Activated CD4-positive, alpha-beta memory T cell treated with anti-CD3 and anti-CD28 coated beads, Interleukin-2, amount 10 ng/mL, durations not matched to agents 7 days and 5 days (primary cell): ENCODE measurements around the gene KCNB1. TPM values are rescaled to one million over a fixed set of nuclear protein-coding genes. Genes with fewer than 3 reads are reported as not detected.

Experiments
- CTCF ChIA-PET: fragments of 350-600 bp; sonication (Branson Sonifier 250); formaldehyde crosslinking; loops from one replicate; lab custom pipeline; 2021; ENCODE audit warnings: antibody characterized with exemption, inconsistent platforms; lab: Charles Lee
- POLR2A ChIA-PET: fragments of 350-600 bp; sonication (Branson Sonifier 250); formaldehyde crosslinking; loops from one replicate; lab custom pipeline; 2021; ENCODE audit warnings: antibody characterized with exemption; lab: Charles Lee
- DNase-seq: peaks from one replicate; pipeline ENCODE4 v3.0.0-alpha.2; 2020
- H3K27ac Mint-ChIP-seq: one replicate; pipeline ENCODE4 v1.8.0; 2021; ENCODE audit warnings: mild to moderate bottlenecking, mixed read lengths
- H3K27me3 Mint-ChIP-seq: one replicate; pipeline ENCODE4 v1.8.0; 2021; ENCODE audit warnings: mixed read lengths
- H3K36me3 Mint-ChIP-seq: one replicate; pipeline ENCODE4 v1.8.0; 2021; ENCODE audit warnings: low read depth, mixed read lengths
- H3K4me1 Mint-ChIP-seq: one replicate; pipeline ENCODE4 v1.8.0; 2021; ENCODE audit warnings: mixed read lengths
- H3K4me3 Mint-ChIP-seq: one replicate; pipeline ENCODE4 v1.8.0; 2021; ENCODE audit warnings: mild to moderate bottlenecking, mixed read lengths
- H3K9me3 Mint-ChIP-seq: one replicate; pipeline ENCODE4 v1.8.0; 2021; ENCODE audit warnings: mixed read lengths
- total RNA-seq, 2 experiments: library from RNA; stranded (reverse); gene quantifications; one replicate each; pipeline ENCODE4 v1.2.3, GENCODE V29; 2021

Gene KCNB1
- total RNA-seq, 2 experiments from 2014 or later, result 0.05 TPM; not detected in 1

- Mint-ChIP-seq H3K9me3 (no peaks in the 10 kb centered on the region), H3K36me3 (no peaks in the 10 kb centered on the region), H3K4me3 (no peak overlapping the region), H3K27me3 (peaks cover 44% of the 10 kb centered on the region), H3K27ac (no peak overlapping the region), H3K4me1 (peaks cover under 1% of the 10 kb centered on the region)
- POLR2A ChIA-PET, result no interaction called here
- CTCF ChIA-PET, result no interaction called here
- DNase-seq, result no peak
These were observed 31.0 kb upstream of the KCNB1 start for GRCh38 chr20:49513517-49513916.

- Mint-ChIP-seq H3K4me1 (peaks cover 2% of the 10 kb centered on the region), H3K4me3 (no peak overlapping the region), H3K36me3 (no peaks in the 10 kb centered on the region), H3K27me3 (peaks cover 45% of the 10 kb centered on the region), H3K9me3 (no peaks in the 10 kb centered on the region), H3K27ac (no peak overlapping the region)
- DNase-seq, result no peak
- ChIA-PET CTCF (interaction anchor here (0.8 kb wide), 1 partner anchor 29 kb away, joined by 4 read pairs; no protein-coding TSS in a partner anchor), POLR2A (no interaction called here)
These were observed 30.5 kb upstream of the KCNB1 start for GRCh38 chr20:49513009-49513408.

- peaks cover 4% of the 10 kb centered on the region for H3K4me1 Mint-ChIP-seq
- POLR2A ChIA-PET, result no interaction called here
- no peaks in the 10 kb centered on the region for H3K36me3 Mint-ChIP-seq
- no peaks in the 10 kb centered on the region for H3K9me3 Mint-ChIP-seq
- peaks cover 48% of the 10 kb centered on the region for H3K27me3 Mint-ChIP-seq
- no peak for DNase-seq
- no peak overlapping the region for H3K27ac Mint-ChIP-seq
- CTCF ChIA-PET, result interaction anchor here (1.1 kb wide), 1 partner anchor 128 kb away, joined by 3 read pairs; no protein-coding TSS in a partner anchor
- no peak overlapping the region for H3K4me3 Mint-ChIP-seq
These were observed 29.5 kb upstream of the KCNB1 start for GRCh38 chr20:49511788-49512525.

- no peak overlapping the region for H3K27ac Mint-ChIP-seq
- H3K27me3 Mint-ChIP-seq, result peaks cover 52% of the 10 kb centered on the region
- no peaks in the 10 kb centered on the region for H3K9me3 Mint-ChIP-seq
- no peak for DNase-seq
- no peaks in the 10 kb centered on the region for H3K36me3 Mint-ChIP-seq
- H3K4me3 Mint-ChIP-seq, result no peak overlapping the region
- CTCF ChIA-PET, result interaction anchor here (1.0 to 1.3 kb wide), 2 partner anchors 26 to 180 kb away, joined by 3 to 4 read pairs; no protein-coding TSS in a partner anchor
- POLR2A ChIA-PET, result no interaction called here
- peaks cover 4% of the 10 kb centered on the region for H3K4me1 Mint-ChIP-seq
These were observed 28.2 kb upstream of the KCNB1 start for GRCh38 chr20:49510562-49511122.

GRCh38 chr20:49508435-49509199 lies 26.1 kb upstream of the KCNB1 start:
- Mint-ChIP-seq H3K9me3 (no peaks in the 10 kb centered on the region), H3K27me3 (peaks cover 53% of the 10 kb centered on the region), H3K27ac (no peak overlapping the region), H3K36me3 (no peaks in the 10 kb centered on the region), H3K4me3 (no peak overlapping the region), H3K4me1 (peaks cover 4% of the 10 kb centered on the region)
- ChIA-PET POLR2A (no interaction called here), CTCF (interaction anchor here (1.0 to 2.4 kb wide), 8 partner anchors 8 to 176 kb away, joined by 3 to 12 read pairs (median 4); no protein-coding TSS in a partner anchor)
- no peak for DNase-seq

GRCh38 chr20:49507741-49508434 lies 25.4 kb upstream of the KCNB1 start:
- Mint-ChIP-seq H3K4me3 (no peak overlapping the region), H3K4me1 (peaks cover 4% of the 10 kb centered on the region), H3K9me3 (no peaks in the 10 kb centered on the region), H3K27ac (no peak overlapping the region), H3K27me3 (peaks cover 56% of the 10 kb centered on the region), H3K36me3 (no peaks in the 10 kb centered on the region)
- DNase-seq, result no peak
- POLR2A ChIA-PET, result no interaction called here
- CTCF ChIA-PET, result interaction anchor here (0.6 to 2.4 kb wide), 13 partner anchors 9 to 379 kb away, joined by 3 to 12 read pairs (median 3); no protein-coding TSS in a partner anchor

GRCh38 chr20:49505518-49505917 lies 23.1 kb upstream of the KCNB1 start:
- H3K9me3 Mint-ChIP-seq, result no peaks in the 10 kb centered on the region
- peaks cover 4% of the 10 kb centered on the region for H3K4me1 Mint-ChIP-seq
- H3K27ac Mint-ChIP-seq, result no peak overlapping the region
- CTCF ChIA-PET, result interaction anchor here (0.6 to 1.6 kb wide), 10 partner anchors 10 to 377 kb away, joined by 3 to 8 read pairs (median 4); no protein-coding TSS in a partner anchor
- H3K27me3 Mint-ChIP-seq, result peaks cover 50% of the 10 kb centered on the region
- POLR2A ChIA-PET, result interaction anchor here (1.2 kb wide), 1 partner anchor 21 kb away, joined by 3 read pairs; no protein-coding TSS in a partner anchor
- no peak overlapping the region for H3K4me3 Mint-ChIP-seq
- no peak for DNase-seq
- H3K36me3 Mint-ChIP-seq, result no peaks in the 10 kb centered on the region

GRCh38 chr20:49503176-49503575 lies 20.7 kb upstream of the KCNB1 start:
- no peak for DNase-seq
- ChIA-PET CTCF (interaction anchor here (1.5 kb wide), 1 partner anchor 18 kb away, joined by 3 read pairs; no protein-coding TSS in a partner anchor), POLR2A (no interaction called here)
- H3K4me3 Mint-ChIP-seq, result no peak overlapping the region
- H3K27ac Mint-ChIP-seq, result no peak overlapping the region
- H3K4me1 Mint-ChIP-seq, result peaks cover 2% of the 10 kb centered on the region
- no peaks in the 10 kb centered on the region for H3K36me3 Mint-ChIP-seq
- H3K9me3 Mint-ChIP-seq, result no peaks in the 10 kb centered on the region
- H3K27me3 Mint-ChIP-seq, result peaks cover 38% of the 10 kb centered on the region

GRCh38 chr20:49501917-49502316 lies 19.4 kb upstream of the KCNB1 start:
- CTCF ChIA-PET, result no interaction called here
- Mint-ChIP-seq H3K27me3 (peaks cover 38% of the 10 kb centered on the region), H3K4me3 (no peak overlapping the region), H3K36me3 (no peaks in the 10 kb centered on the region), H3K27ac (no peak overlapping the region), H3K9me3 (no peaks in the 10 kb centered on the region), H3K4me1 (no peaks in the 10 kb centered on the region)
- DNase-seq, result no peak
- POLR2A ChIA-PET, result no interaction called here

- Mint-ChIP-seq H3K9me3 (no peaks in the 10 kb centered on the region), H3K4me3 (no peak overlapping the region), H3K36me3 (no peaks in the 10 kb centered on the region), H3K27me3 (peaks cover 36% of the 10 kb centered on the region), H3K4me1 (no peaks in the 10 kb centered on the region), H3K27ac (no peak overlapping the region)
- DNase-seq, result no peak
- ChIA-PET CTCF (interaction anchor here (1.2 to 2.0 kb wide), 2 partner anchors 13 to 112 kb away, joined by 3 to 6 read pairs; no protein-coding TSS in a partner anchor), POLR2A (no interaction called here)
These were observed 14.9 kb upstream of the KCNB1 start for GRCh38 chr20:49497398-49497669.

- ChIA-PET CTCF (interaction anchor here (1.2 to 2.0 kb wide), 2 partner anchors 12 to 112 kb away, joined by 3 to 6 read pairs; no protein-coding TSS in a partner anchor), POLR2A (interaction anchor here (0.5 kb wide), 1 partner anchor 7 kb away, joined by 3 read pairs; no protein-coding TSS in a partner anchor)
- peaks cover 39% of the 10 kb centered on the region for H3K27me3 Mint-ChIP-seq
- no peak overlapping the region for H3K27ac Mint-ChIP-seq
- no peaks in the 10 kb centered on the region for H3K9me3 Mint-ChIP-seq
- DNase-seq, result no peak
- no peaks in the 10 kb centered on the region for H3K36me3 Mint-ChIP-seq
- H3K4me3 Mint-ChIP-seq, result no peak overlapping the region
- no peaks in the 10 kb centered on the region for H3K4me1 Mint-ChIP-seq
These were observed 14.3 kb upstream of the KCNB1 start for GRCh38 chr20:49496553-49497397.

GRCh38 chr20:49496043-49496442 lies 13.6 kb upstream of the KCNB1 start:
- ChIA-PET POLR2A (interaction anchor here (0.5 kb wide), 1 partner anchor 8 kb away, joined by 3 read pairs; no protein-coding TSS in a partner anchor), CTCF (no interaction called here)
- Mint-ChIP-seq H3K9me3 (no peaks in the 10 kb centered on the region), H3K4me3 (no peak overlapping the region), H3K27me3 (peaks cover 42% of the 10 kb centered on the region), H3K27ac (no peak overlapping the region), H3K4me1 (no peaks in the 10 kb centered on the region), H3K36me3 (no peaks in the 10 kb centered on the region)
- DNase-seq, result no peak
